Activated CD8-positive, alpha-beta memory T cell treated with anti-CD3 and anti-CD28 coated beads for 4 hours (primary cell): ENCODE results near the gene HOXC13.

Source experiments
- DNase-seq, 2 donors: peaks; one replicate each; pipeline ENCODE4 v3.0.0-alpha.2; 2020; ENCODE audit warnings: low read depth in 2 of 2

The HOXC13 gene

GRCh38 chr12:53939141-53940108 is 794 bp downstream of the HOXC13 start:
- no peak for DNase-seq

GRCh38 chr12:53940443-53941014 is 1.9 kb downstream of the HOXC13 start:
- no peak for DNase-seq

- DNase-seq = no peak
Measured at GRCh38 chr12:53941187-53941586, 2.6 kb downstream of the HOXC13 start.

- no peak for DNase-seq
Measured at GRCh38 chr12:53941750-53942149, 3.1 kb downstream of the HOXC13 start.

GRCh38 chr12:53942467-53942997 is 3.9 kb downstream of the HOXC13 start:
- no peak for DNase-seq

- DNase-seq = no peak
Measured at GRCh38 chr12:53944209-53944608, 5.6 kb downstream of the HOXC13 start.

GRCh38 chr12:53944907-53945847 is 6.5 kb downstream of the HOXC13 start:
- no peak for DNase-seq

GRCh38 chr12:53947743-53948142 is 9.1 kb downstream of the HOXC13 start:
- DNase-seq = no peak

- no peak for DNase-seq
Measured at GRCh38 chr12:53948650-53949593, 10.3 kb downstream of the HOXC13 start.

GRCh38 chr12:53949631-53950436 is 11.2 kb downstream of the HOXC13 start:
- DNase-seq = no peak

GRCh38 chr12:53950437-53950773 is 11.8 kb downstream of the HOXC13 start:
- DNase-seq = no peak

GRCh38 chr12:53950789-53951576 is 12.4 kb downstream of the HOXC13 start:
- DNase-seq = no peak

- DNase-seq = no peak
Measured at GRCh38 chr12:53951577-53952334, 13.1 kb downstream of the HOXC13 start.

- DNase-seq = no peak
Measured at GRCh38 chr12:53952335-53952694, 13.7 kb downstream of the HOXC13 start.

GRCh38 chr12:53952871-53953734 is 14.5 kb downstream of the HOXC13 start:
- DNase-seq = no peak

- no peak for DNase-seq
Measured at GRCh38 chr12:53953831-53954693, 15.4 kb downstream of the HOXC13 start.

- DNase-seq = no peak
Measured at GRCh38 chr12:53954694-53955035, 16.0 kb downstream of the HOXC13 start, which contains the start of gene HOXC12. HOXC12 (plus strand) TSS chr12:53954903; CDS start chr12:53954930, 27 bp downstream.
